T-helper 2 cell treated with Interferon-gamma antibody and Interleukin-4, amounts not matched to agents 5 μg/mL and 100 μg/mL, for 36 hours (primary cell): ENCODE results near the gene WNT3A.

ENCODE experiments used
- DNase-seq: peaks from one replicate; pipeline ENCODE4 v3.0.0; 2021; ENCODE audit warnings: low spot score
- H3K27ac Mint-ChIP-seq: one replicate; pipeline ENCODE4 v1.8.0; 2021; ENCODE audit warnings: mild to moderate bottlenecking, mixed read lengths
- H3K27me3 Mint-ChIP-seq: one replicate; pipeline ENCODE4 v1.8.0; 2021; ENCODE audit warnings: low read depth, mixed read lengths
- H3K36me3 Mint-ChIP-seq: one replicate; pipeline ENCODE4 v1.8.0; 2021; ENCODE audit warnings: low read depth, mixed read lengths
- H3K4me1 Mint-ChIP-seq: one replicate; pipeline ENCODE4 v1.8.0; 2021; ENCODE audit warnings: low read depth, mixed read lengths
- H3K4me3 Mint-ChIP-seq: one replicate; pipeline ENCODE4 v1.8.0; 2022; ENCODE audit warnings: mild to moderate bottlenecking, moderate library complexity, mixed read lengths
- H3K9me3 Mint-ChIP-seq: one replicate; pipeline ENCODE4 v1.8.0; 2021; ENCODE audit warnings: mixed read lengths

Gene WNT3A

GRCh38 chr1:228098323-228098931 is 91.6 kb downstream of the WNT3A start:
- Mint-ChIP-seq H3K36me3 (peaks cover 53% of the 10 kb centered on the region), H3K9me3 (peaks cover 17% of the 10 kb centered on the region), H3K4me1 (peaks cover 12% of the 10 kb centered on the region), H3K4me3 (no peak overlapping the region), H3K27me3 (no peaks in the 10 kb centered on the region), H3K27ac (no peak overlapping the region)
- DNase-seq = no peak

GRCh38 chr1:228099331-228099732 is 92.5 kb downstream of the WNT3A start:
- H3K27me3 Mint-ChIP-seq = no peaks in the 10 kb centered on the region
- H3K9me3 Mint-ChIP-seq = peaks cover 13% of the 10 kb centered on the region
- DNase-seq = no peak
- peaks cover 49% of the 10 kb centered on the region for H3K36me3 Mint-ChIP-seq
- no peak overlapping the region for H3K27ac Mint-ChIP-seq
- no peak overlapping the region for H3K4me3 Mint-ChIP-seq
- peaks cover 19% of the 10 kb centered on the region for H3K4me1 Mint-ChIP-seq

- peaks cover 17% of the 10 kb centered on the region for H3K4me1 Mint-ChIP-seq
- H3K36me3 Mint-ChIP-seq = peaks cover 32% of the 10 kb centered on the region
- H3K9me3 Mint-ChIP-seq = no peaks in the 10 kb centered on the region
- peak overlapping the region; percentile 23 for H3K27ac Mint-ChIP-seq
- peak overlapping the region; percentile 42 for H3K4me3 Mint-ChIP-seq
- no peaks in the 10 kb centered on the region for H3K27me3 Mint-ChIP-seq
- no peak for DNase-seq
Measured at GRCh38 chr1:228100822-228101613, 94.2 kb downstream of the WNT3A start.

- no peak for DNase-seq
- Mint-ChIP-seq H3K27ac (peak overlapping the region; percentile 23), H3K36me3 (peaks cover 32% of the 10 kb centered on the region), H3K4me1 (peaks cover 17% of the 10 kb centered on the region), H3K9me3 (no peaks in the 10 kb centered on the region), H3K4me3 (peak overlapping the region; percentile 42), H3K27me3 (no peaks in the 10 kb centered on the region)
Measured at GRCh38 chr1:228101614-228101993, 94.8 kb downstream of the WNT3A start.

GRCh38 chr1:228101994-228102790 is 95.4 kb downstream of the WNT3A start:
- Mint-ChIP-seq H3K27me3 (no peaks in the 10 kb centered on the region), H3K9me3 (no peaks in the 10 kb centered on the region), H3K36me3 (peaks cover 33% of the 10 kb centered on the region), H3K4me1 (peaks cover 17% of the 10 kb centered on the region), H3K27ac (peak overlapping the region; percentile 80), H3K4me3 (peak overlapping the region; percentile 76)
- DNase-seq = peak; percentile 42

- Mint-ChIP-seq H3K27ac (peak within 1 kb of the TSS; percentile 96), H3K9me3 (no peaks in the 10 kb centered on the region), H3K27me3 (no peaks in the 10 kb centered on the region), H3K4me1 (peaks cover 18% of the 10 kb centered on the region), H3K36me3 (peaks cover 25% of the 10 kb centered on the region), H3K4me3 (peak within 1 kb of the TSS; percentile 92)
- DNase-seq = peak; percentile 96
Measured at GRCh38 chr1:228102791-228103620, 96.2 kb downstream of the WNT3A start, which contains the start of gene C1orf35. Gene C1orf35 (minus strand): TSS chr1:228103325. CDS start chr1:228103227, 98 bp downstream.

GRCh38 chr1:228104526-228105269 is 97.9 kb downstream of the WNT3A start:
- peak overlapping the region; percentile 92 for H3K4me3 Mint-ChIP-seq
- no peaks in the 10 kb centered on the region for H3K9me3 Mint-ChIP-seq
- peak overlapping the region; percentile 96 for H3K27ac Mint-ChIP-seq
- H3K36me3 Mint-ChIP-seq = peaks cover 15% of the 10 kb centered on the region
- no peaks in the 10 kb centered on the region for H3K27me3 Mint-ChIP-seq
- DNase-seq = no peak
- H3K4me1 Mint-ChIP-seq = peaks cover 25% of the 10 kb centered on the region

- Mint-ChIP-seq H3K9me3 (no peaks in the 10 kb centered on the region), H3K4me3 (no peak overlapping the region), H3K36me3 (peaks cover 10% of the 10 kb centered on the region)
Measured at GRCh38 chr1:228105270-228105995, 98.6 kb downstream of the WNT3A start.

GRCh38 chr1:228105996-228106799 is 99.4 kb downstream of the WNT3A start:
- Mint-ChIP-seq H3K27me3 (no peaks in the 10 kb centered on the region), H3K4me1 (peaks cover 33% of the 10 kb centered on the region), H3K9me3 (no peaks in the 10 kb centered on the region), H3K36me3 (peaks cover 10% of the 10 kb centered on the region), H3K27ac (peak overlapping the region; percentile 55), H3K4me3 (peak overlapping the region; percentile 27)
- DNase-seq = no peak

More at GRCh38 chr1:228105270-228105995, 98.6 kb downstream of the WNT3A start:
- no peak for DNase-seq
- H3K27me3 Mint-ChIP-seq = no peaks in the 10 kb centered on the region
- peaks cover 31% of the 10 kb centered on the region for H3K4me1 Mint-ChIP-seq
- peak overlapping the region; percentile 45 for H3K27ac Mint-ChIP-seq

GRCh38 chr1:228106800-228107054 is 99.9 kb downstream of the WNT3A start:
- Mint-ChIP-seq H3K27me3 (no peaks in the 10 kb centered on the region), H3K4me3 (peak overlapping the region; percentile 27), H3K9me3 (no peaks in the 10 kb centered on the region), H3K27ac (no peak overlapping the region), H3K36me3 (peaks cover 8% of the 10 kb centered on the region), H3K4me1 (peaks cover 29% of the 10 kb centered on the region)
- DNase-seq = no peak

- peaks cover 8% of the 10 kb centered on the region for H3K36me3 Mint-ChIP-seq
- H3K27me3 Mint-ChIP-seq = no peaks in the 10 kb centered on the region
- H3K4me3 Mint-ChIP-seq = peak overlapping the region; percentile 92
- peak overlapping the region; percentile 95 for H3K27ac Mint-ChIP-seq
- DNase-seq = no peak
- H3K4me1 Mint-ChIP-seq = peaks cover 29% of the 10 kb centered on the region
- H3K9me3 Mint-ChIP-seq = no peaks in the 10 kb centered on the region
Measured at GRCh38 chr1:228107636-228108035, 100.8 kb downstream of the WNT3A start.
